Dendritic cell treated with granulocyte-macrophage colony-stimulating factor and Interleukin-4, amounts not matched to agents 40 ng/mL and 50 ng/mL, for 4 days (primary cell): ENCODE measurements around the gene SERPINI1.

Experiments
- H3K27ac Mint-ChIP-seq: one replicate; pipeline ENCODE4 v1.8.0; 2022; ENCODE audit warnings: mild to moderate bottlenecking, mixed read lengths
- H3K27me3 Mint-ChIP-seq: one replicate; pipeline ENCODE4 v1.8.0; 2022; ENCODE audit warnings: mild to moderate bottlenecking, mixed read lengths
- H3K36me3 Mint-ChIP-seq: one replicate; pipeline ENCODE4 v1.8.0; 2022; ENCODE audit warnings: low read depth, mixed read lengths
- H3K4me1 Mint-ChIP-seq: one replicate; pipeline ENCODE4 v1.8.0; 2022; ENCODE audit warnings: low read depth, mixed read lengths
- H3K4me3 Mint-ChIP-seq: one replicate; pipeline ENCODE4 v1.8.0; 2022; ENCODE audit warnings: mild to moderate bottlenecking, moderate library complexity, mixed read lengths
- H3K9me3 Mint-ChIP-seq: one replicate; pipeline ENCODE4 v1.8.0; 2022; ENCODE audit warnings: mixed read lengths
- intact Hi-C: fragments of 100-400 bp; cut with micrococcal nuclease; formaldehyde crosslinking; loops from one replicate; pipeline ENCODE4 v1.15.0; 2022

Gene SERPINI1

DNA sequence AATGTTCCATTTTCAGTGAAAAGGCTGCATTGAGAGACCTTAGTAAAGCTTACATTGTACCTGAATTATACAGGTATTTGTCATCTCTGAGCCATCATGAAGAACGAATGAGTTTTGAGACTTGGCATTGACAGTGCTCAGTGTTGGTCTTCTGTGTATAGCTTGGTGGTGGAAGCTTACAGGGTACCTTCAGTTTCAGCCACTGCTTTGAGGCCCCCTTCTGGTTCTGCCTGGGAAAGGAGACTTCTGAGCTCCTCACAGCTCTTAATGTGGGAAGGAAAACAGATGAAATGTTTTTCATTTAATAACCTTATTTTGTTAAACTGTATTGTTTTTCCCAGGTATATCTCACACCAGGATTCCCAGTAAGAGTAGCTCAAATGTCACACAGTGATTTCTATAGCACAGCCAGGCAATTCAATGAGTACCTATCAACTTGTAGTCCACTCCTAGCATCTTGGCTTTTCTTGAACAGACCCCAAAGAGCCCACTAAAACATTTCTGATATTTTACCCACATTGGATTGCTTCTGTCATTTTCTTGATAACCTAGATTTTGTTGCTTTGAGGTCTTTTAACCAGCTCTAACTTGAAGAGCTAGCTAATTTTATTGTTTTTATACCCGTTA, 5.6 kb downstream of the SERPINI1 start:
- Mint-ChIP-seq H3K27ac (no peak overlapping the region), H3K4me3 (no peak overlapping the region), H3K4me1 (no peaks in the 10 kb centered on the region), H3K36me3 (no peaks in the 10 kb centered on the region), H3K9me3 (no peaks in the 10 kb centered on the region), H3K27me3 (no peaks in the 10 kb centered on the region)
- intact Hi-C loops: no loop called here

DNA sequence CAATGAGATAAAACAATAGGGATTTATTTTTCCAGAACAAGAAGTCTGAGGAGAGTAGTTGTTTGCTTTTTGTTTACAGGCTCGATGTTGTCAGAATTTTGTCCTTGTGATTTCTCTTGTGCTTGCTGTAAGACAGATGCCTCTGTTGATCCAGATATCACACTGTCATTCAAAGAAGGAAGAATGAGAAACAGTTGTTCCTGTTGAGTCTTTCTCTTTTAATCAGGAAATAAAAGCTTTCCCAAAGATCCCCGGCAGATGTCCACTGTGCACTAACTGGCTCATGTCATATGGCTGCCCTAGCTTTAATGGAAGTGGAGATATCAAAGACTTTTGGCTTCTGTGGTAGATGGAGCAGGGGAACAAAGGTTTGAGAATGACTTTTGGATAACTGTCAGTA, 6.8 kb downstream of the SERPINI1 start:
- Mint-ChIP-seq H3K4me3 (no peak overlapping the region), H3K27ac (no peak overlapping the region), H3K36me3 (no peaks in the 10 kb centered on the region), H3K9me3 (no peaks in the 10 kb centered on the region), H3K27me3 (no peaks in the 10 kb centered on the region), H3K4me1 (peaks cover 7% of the 10 kb centered on the region)
- intact Hi-C loops: no loop called here

DNA sequence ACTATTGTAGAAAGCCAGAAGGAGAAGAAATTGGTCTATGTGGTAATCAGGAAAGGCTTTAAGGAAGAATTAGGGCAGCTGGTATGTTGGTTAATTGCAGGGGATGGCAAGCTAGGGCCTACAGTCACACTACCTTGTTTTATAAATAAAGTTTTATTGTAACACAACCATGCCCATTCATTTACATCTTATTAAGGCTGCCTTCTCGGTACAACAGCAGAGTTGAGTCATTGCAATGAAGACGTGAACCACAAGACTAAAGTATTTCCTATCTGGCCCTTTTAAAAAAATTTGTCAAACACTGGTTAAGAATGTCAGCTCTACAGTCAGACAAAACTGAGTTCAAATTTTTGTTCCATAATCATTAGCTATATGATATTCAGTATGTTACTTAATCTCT, 8.3 kb downstream of the SERPINI1 start:
- Mint-ChIP-seq H3K27ac (no peak overlapping the region), H3K4me3 (no peak overlapping the region), H3K36me3 (no peaks in the 10 kb centered on the region), H3K9me3 (no peaks in the 10 kb centered on the region), H3K27me3 (no peaks in the 10 kb centered on the region), H3K4me1 (peaks cover 14% of the 10 kb centered on the region)
- intact Hi-C loops: no loop called here

DNA sequence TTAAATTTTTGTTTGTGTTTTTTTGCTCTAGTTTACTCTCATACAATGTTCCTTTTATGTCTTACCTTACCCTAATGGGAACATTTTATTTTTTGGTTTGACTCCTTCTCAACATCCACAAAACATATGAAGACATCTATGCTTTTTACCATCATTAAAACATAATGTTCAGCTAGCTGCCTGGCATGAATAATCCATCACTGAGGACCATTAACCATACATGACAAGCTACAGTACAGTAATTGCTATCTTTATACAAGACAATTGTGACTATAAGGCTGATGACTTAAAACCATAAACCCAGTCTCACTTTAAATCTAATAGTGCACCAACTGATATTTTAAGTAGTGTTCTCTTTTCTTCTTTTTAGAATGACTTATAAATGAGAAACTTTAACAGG, 13.7 kb downstream of the SERPINI1 start:
- H3K4me3 Mint-ChIP-seq: no peak overlapping the region

DNA sequence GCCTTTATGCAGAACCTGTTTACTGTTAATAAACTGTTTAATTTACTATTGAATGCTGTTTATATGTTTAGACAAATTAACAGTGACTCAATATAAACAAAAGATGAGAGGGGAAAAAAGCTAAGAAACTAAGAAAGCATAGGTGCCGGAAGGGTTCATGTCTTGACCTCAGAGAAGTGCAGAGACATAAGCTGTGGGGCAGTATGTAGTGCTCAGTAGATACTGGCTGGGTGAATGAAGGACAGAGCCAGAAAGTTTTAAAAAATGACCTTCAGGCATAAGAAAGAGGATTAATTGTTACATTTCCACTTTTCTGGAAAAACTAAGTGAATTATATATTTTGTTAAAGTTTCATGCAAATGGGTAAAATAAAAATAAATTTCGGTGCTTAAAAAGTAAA, 14.2 kb downstream of the SERPINI1 start:
- Mint-ChIP-seq H3K4me1 (peaks cover 25% of the 10 kb centered on the region), H3K27ac (no peak overlapping the region), H3K4me3 (no peak overlapping the region), H3K36me3 (no peaks in the 10 kb centered on the region), H3K27me3 (no peaks in the 10 kb centered on the region), H3K9me3 (no peaks in the 10 kb centered on the region)
- intact Hi-C loops: no loop called here

More for the DNA sequence above, 13.7 kb downstream of the SERPINI1 start:
- H3K27me3 Mint-ChIP-seq: no peaks in the 10 kb centered on the region
- intact Hi-C loops: no loop called here
- no peaks in the 10 kb centered on the region for H3K9me3 Mint-ChIP-seq
- peaks cover 25% of the 10 kb centered on the region for H3K4me1 Mint-ChIP-seq
- H3K36me3 Mint-ChIP-seq: no peaks in the 10 kb centered on the region
- H3K27ac Mint-ChIP-seq: no peak overlapping the region

DNA sequence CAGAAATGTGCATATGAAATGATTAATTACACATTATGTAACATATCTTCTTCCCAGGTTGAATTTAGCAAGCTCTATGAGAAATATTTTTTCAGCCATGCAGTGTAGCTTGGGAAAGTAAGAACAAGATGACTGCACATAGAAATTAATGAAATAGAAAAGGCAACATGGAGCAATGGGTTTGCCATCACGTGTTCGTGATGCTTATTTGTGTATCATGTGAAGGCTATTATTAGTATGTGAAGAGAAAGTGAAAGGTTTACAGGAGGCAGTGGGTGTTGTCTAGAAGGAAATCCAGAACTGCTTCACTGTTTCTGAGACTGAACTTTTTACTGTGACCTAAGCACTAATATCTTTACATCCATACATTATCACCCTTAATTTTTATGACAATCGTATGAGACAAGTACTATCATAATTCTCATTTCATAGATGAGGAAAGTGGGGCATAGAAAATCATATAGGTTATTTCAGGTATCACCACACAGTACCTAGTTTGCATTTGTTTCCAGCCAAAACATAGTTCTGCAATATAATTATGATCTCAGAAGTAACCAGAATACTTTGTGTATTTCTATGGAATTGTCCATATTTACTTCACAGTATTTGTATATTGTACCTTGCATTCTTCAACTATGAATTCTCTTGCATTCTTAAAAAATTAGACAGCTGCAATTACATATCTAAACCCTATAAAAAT, 14.9 kb downstream of the SERPINI1 start:
- Mint-ChIP-seq H3K27ac (no peak overlapping the region), H3K4me1 (peaks cover 25% of the 10 kb centered on the region)

DNA sequence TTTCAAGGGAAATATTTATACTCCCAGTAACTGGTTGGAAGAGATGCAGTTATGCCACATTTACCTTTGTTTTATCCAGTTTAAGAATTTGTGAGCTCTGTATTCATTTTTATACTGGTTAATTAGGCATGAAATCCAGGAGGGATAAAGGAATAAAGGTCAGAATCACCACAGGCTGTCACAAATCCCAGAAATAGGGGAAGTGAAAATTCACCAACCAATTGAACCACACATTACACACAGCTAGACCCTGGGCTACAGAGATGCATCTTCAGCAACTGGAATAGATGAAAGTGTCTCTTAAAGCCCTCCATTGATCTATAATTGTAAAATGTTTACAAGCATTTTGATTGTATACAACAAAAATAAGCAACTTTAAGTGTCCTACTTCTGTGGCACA, 18.5 kb downstream of the SERPINI1 start:
- H3K4me3 Mint-ChIP-seq: no peak overlapping the region
- peaks cover 9% of the 10 kb centered on the region for H3K4me1 Mint-ChIP-seq
- no peaks in the 10 kb centered on the region for H3K36me3 Mint-ChIP-seq
- H3K27me3 Mint-ChIP-seq: no peaks in the 10 kb centered on the region
- intact Hi-C loops: no loop called here
- H3K9me3 Mint-ChIP-seq: no peaks in the 10 kb centered on the region
- no peak overlapping the region for H3K27ac Mint-ChIP-seq

More for the DNA sequence above, 14.9 kb downstream of the SERPINI1 start:
- Mint-ChIP-seq H3K27me3 (no peaks in the 10 kb centered on the region), H3K9me3 (no peaks in the 10 kb centered on the region), H3K4me3 (no peak overlapping the region), H3K36me3 (no peaks in the 10 kb centered on the region)
- intact Hi-C loops: no loop called here

DNA sequence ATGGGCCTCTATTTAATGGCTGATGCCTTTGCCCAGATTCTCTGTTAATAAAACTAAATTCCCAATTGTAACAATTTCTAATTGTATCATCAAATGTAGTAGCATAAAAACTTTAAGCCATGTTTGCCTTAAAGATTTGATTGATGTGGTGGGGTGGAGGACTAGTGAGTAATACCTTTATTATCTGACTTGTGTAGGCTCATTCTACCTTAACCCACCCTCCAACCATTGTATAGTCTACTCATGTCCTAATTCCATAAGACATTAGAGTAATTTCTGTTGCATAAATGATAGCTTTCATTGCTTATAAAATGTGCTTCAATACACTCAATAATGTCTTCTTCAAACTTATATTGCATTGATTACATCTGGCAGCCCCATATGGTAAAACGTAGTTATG, 25.8 kb downstream of the SERPINI1 start:
- intact Hi-C loops: no loop called here
- H3K4me3 Mint-ChIP-seq: no peak overlapping the region

DNA sequence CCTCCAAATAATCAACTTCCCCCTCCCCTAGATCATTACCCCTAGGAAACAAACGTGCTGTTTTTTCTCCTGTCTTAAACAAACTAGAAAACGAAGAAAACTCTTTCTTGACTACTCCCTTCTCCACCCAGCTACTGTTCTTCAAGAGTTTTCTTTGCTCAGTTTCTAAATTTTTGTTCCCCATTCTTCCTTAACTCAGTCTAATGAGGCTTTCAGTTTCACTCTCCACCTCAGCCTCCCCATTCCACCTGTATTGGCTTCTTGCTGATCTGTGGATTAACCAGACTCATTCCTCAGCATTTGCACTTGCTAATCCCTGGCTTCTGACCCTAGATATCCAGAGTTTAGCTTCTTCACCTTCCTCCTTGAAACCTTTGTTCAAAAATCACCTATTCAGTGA, 26.8 kb downstream of the SERPINI1 start:
- H3K9me3 Mint-ChIP-seq: peaks cover 24% of the 10 kb centered on the region
- no peak overlapping the region for H3K27ac Mint-ChIP-seq
- no peaks in the 10 kb centered on the region for H3K36me3 Mint-ChIP-seq
- intact Hi-C loops: no loop called here
- H3K4me3 Mint-ChIP-seq: no peak overlapping the region
- no peaks in the 10 kb centered on the region for H3K27me3 Mint-ChIP-seq
- peaks cover 15% of the 10 kb centered on the region for H3K4me1 Mint-ChIP-seq

More for the DNA sequence above, 25.8 kb downstream of the SERPINI1 start:
- H3K9me3 Mint-ChIP-seq: peaks cover 19% of the 10 kb centered on the region
- H3K27me3 Mint-ChIP-seq: no peaks in the 10 kb centered on the region
- no peaks in the 10 kb centered on the region for H3K36me3 Mint-ChIP-seq
- H3K4me1 Mint-ChIP-seq: peaks cover 15% of the 10 kb centered on the region
- H3K27ac Mint-ChIP-seq: no peak overlapping the region

DNA sequence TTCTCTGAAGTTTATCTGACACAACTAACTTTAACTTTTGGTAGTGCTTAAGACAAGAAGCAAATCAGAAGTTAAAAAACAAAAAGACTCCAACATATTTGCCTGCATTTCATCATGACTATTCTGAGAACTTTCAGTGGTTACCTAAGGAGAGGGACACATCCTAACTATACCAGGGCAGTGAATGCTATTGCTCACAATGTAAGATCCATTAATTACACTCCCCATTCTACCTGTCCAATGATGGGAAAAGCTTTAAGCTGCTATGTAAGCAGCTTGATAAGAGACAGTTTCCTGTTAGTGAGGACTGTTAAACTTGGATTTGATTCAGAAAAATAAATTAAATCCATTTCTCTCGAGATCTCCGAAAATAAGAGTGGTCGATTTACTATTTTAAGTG, 37.5 kb downstream of the SERPINI1 start:
- no peak overlapping the region for H3K4me3 Mint-ChIP-seq
- no peaks in the 10 kb centered on the region for H3K36me3 Mint-ChIP-seq
- intact Hi-C loops: no loop called here
- H3K27me3 Mint-ChIP-seq: no peaks in the 10 kb centered on the region
- peaks cover 4% of the 10 kb centered on the region for H3K9me3 Mint-ChIP-seq
- H3K27ac Mint-ChIP-seq: no peak overlapping the region
- no peaks in the 10 kb centered on the region for H3K4me1 Mint-ChIP-seq

DNA sequence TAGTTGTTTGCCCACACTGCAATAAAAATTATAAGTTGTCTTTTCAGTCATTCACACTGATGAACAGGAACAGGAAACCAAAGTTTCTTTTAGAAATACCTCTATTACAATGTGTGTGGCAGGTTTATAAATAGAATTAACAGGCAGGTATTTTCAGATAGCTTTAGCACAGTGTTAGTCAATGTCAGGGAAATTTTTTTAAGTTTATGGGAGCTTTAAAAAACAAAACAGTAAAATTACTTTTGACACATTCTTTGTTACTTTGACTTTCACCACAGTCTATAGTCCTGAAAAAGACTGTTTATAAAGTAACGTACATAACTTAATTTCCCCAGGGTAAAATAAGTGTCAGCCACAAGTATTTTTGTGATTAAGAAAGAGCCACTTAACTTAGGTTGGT, 38.1 kb downstream of the SERPINI1 start:
- H3K36me3 Mint-ChIP-seq: no peaks in the 10 kb centered on the region
- intact Hi-C loops: no loop called here
- H3K4me1 Mint-ChIP-seq: no peaks in the 10 kb centered on the region
- H3K27ac Mint-ChIP-seq: no peak overlapping the region
- H3K27me3 Mint-ChIP-seq: no peaks in the 10 kb centered on the region
- peaks cover 10% of the 10 kb centered on the region for H3K9me3 Mint-ChIP-seq
- no peak overlapping the region for H3K4me3 Mint-ChIP-seq

DNA sequence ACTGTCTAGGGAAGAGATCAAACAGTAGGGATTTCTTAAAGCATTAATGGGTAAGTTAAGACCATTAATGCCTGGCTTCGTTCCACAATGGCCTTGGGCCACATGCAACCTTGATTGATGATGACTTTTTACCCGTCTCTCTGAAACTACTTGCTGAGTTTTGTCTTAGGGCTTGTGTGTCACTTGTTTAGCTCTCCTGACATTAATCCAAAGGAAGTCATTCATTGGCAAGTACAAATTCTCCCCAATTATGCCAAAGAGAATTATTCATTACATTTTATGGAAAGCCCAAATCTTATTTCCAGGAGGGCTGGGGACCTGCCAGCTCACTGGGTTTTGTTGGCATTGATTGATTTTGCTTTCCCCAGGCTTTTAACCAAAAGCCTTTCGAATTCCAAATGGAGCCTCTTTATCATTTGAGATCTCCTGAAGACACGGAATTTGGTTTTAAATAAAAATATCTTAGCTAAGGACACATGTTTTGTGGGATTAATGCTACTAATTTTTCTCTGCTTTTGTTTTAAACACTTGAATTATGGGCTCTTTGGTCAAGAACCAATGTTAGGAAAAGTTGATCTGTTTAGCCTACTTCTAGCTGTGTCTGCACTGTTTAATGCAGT, 40.7 kb downstream of the SERPINI1 start:
- H3K4me3 Mint-ChIP-seq: no peak overlapping the region
- H3K9me3 Mint-ChIP-seq: peaks cover 11% of the 10 kb centered on the region
- H3K4me1 Mint-ChIP-seq: no peaks in the 10 kb centered on the region
- no peaks in the 10 kb centered on the region for H3K36me3 Mint-ChIP-seq
- intact Hi-C loops: no loop called here
- H3K27ac Mint-ChIP-seq: no peak overlapping the region
- no peaks in the 10 kb centered on the region for H3K27me3 Mint-ChIP-seq

DNA sequence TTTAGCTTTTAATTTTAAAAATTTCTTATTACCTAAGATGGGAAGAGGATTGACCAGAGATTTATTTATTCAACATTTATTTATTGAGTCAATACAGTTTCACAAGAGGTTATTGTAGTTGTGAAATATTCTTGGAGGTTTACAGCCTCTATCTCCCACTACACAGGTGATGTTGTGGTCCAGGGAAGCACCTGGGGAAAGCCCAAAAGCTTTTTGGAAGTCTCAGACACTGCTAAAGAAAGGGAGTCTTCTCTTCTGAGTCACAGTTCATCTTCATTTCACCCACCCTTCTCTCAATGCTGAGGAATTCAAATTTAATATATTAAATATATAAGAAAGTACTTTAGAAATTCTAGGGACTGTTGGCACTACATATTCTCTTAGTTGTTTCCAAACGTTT, 41.8 kb downstream of the SERPINI1 start:
- no peaks in the 10 kb centered on the region for H3K36me3 Mint-ChIP-seq
- intact Hi-C loops: no loop called here
- no peak overlapping the region for H3K27ac Mint-ChIP-seq
- H3K4me1 Mint-ChIP-seq: no peaks in the 10 kb centered on the region
- peaks cover 11% of the 10 kb centered on the region for H3K9me3 Mint-ChIP-seq
- no peaks in the 10 kb centered on the region for H3K27me3 Mint-ChIP-seq
- no peak overlapping the region for H3K4me3 Mint-ChIP-seq

DNA sequence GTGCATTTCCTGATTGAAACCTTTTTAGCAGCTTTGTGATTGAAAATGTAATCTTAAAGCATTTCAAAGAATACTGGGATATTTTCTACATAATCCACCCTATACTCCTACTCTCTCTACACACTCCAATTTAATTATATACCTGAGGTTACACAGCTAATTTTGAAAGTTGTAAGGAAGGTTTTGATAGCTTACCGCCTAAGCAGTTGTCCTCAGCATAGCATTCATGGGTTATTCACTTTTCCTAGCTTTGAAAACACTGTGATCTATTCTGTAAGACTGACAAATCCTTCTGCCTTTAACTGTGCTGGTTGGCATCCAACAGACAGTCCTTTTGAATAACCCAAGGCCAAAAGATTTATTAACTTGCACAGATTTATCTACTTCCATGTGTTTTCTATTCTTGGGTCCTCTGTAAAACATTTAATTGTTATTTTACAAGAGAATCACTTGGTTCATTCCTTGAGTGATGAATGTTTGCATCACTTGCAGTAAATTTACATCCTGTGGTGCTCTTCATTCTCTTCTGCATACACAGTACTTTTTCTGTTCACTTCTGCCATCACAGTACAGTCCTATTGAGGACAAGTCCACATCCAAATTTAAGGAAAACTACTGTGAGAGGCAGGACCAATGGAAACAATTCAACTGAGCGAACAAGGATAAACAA, 44.8 kb downstream of the SERPINI1 start:
- intact Hi-C loops: no loop called here
- H3K36me3 Mint-ChIP-seq: no peaks in the 10 kb centered on the region
- H3K27ac Mint-ChIP-seq: no peak overlapping the region
- no peak overlapping the region for H3K4me3 Mint-ChIP-seq
- peaks cover 11% of the 10 kb centered on the region for H3K9me3 Mint-ChIP-seq
- H3K27me3 Mint-ChIP-seq: no peaks in the 10 kb centered on the region
- no peaks in the 10 kb centered on the region for H3K4me1 Mint-ChIP-seq
